ENCODE measurements around the gene POC1A.
"Not testable (repeated sequence)": the region's sequence is repeated elsewhere in the genome, so short reads cannot be mapped to it uniquely, and the experiment has no call there.

The POC1A gene

GRCh38 chr3:52182196-52182595 lies 28.0 kb upstream of the POC1A start:
- Histone ChIP-seq H3K27me3 (ENCODE audit: control insufficient read depth, low read length) (no peaks in the 10 kb centered on the region), H3K4me1 (ENCODE audit: control insufficient read depth, low read length) (peaks cover 3% of the 10 kb centered on the region; the same call in 1 of the 2 replicates), H3K36me3 (ENCODE audit: control insufficient read depth, low read length) (no peaks in the 10 kb centered on the region), H3K9me2 (replicated peaks; ENCODE audit: control insufficient read depth, low read length) (no peaks in the 10 kb centered on the region), H3F3A (ENCODE audit: control insufficient read depth, insufficient read depth) (no peaks in the 10 kb centered on the region), H3K27ac (ENCODE audit: low read depth, low read length) (no peak overlapping the region), H3K4me2 (ENCODE audit: low read length) (no peak overlapping the region), H3K79me2 (ENCODE audit: control insufficient read depth, low read length) (no peaks in the 10 kb centered on the region), H4K20me1 (ENCODE audit: control insufficient read depth, insufficient read depth, low read depth, low read length) (no peaks in the 10 kb centered on the region), H3K4me3 (ENCODE audit: low read length) (no peak overlapping the region), H3K9me3 (ENCODE audit: control insufficient read depth, insufficient read depth, low read length) (no peaks in the 10 kb centered on the region)
- TF ChIP-seq EZH2phosphoT487 (IDR thresholded peaks at IDR 0.05; ENCODE audit: borderline replicate concordance, low read length) = no peak
- no peak for TF ChIP-seq CTCF (IDR thresholded peaks at IDR 0.05; ENCODE audit: low read depth, low read length, poor library complexity, severe bottlenecking)

- Histone ChIP-seq H4K20me1 (ENCODE audit: control insufficient read depth, insufficient read depth, low read depth, low read length) (no peaks in the 10 kb centered on the region), H3K4me3 (ENCODE audit: low read length) (no peak overlapping the region), H3K27ac (ENCODE audit: low read depth, low read length) (no peak overlapping the region), H3K79me2 (ENCODE audit: control insufficient read depth, low read length) (no peaks in the 10 kb centered on the region), H3K27me3 (ENCODE audit: control insufficient read depth, low read length) (no peaks in the 10 kb centered on the region), H3K9me3 (ENCODE audit: control insufficient read depth, insufficient read depth, low read length) (no peaks in the 10 kb centered on the region), H3K4me2 (ENCODE audit: low read length) (no peak overlapping the region), H3F3A (ENCODE audit: control insufficient read depth, insufficient read depth) (no peaks in the 10 kb centered on the region), H3K36me3 (ENCODE audit: control insufficient read depth, low read length) (no peaks in the 10 kb centered on the region), H3K9me2 (replicated peaks; ENCODE audit: control insufficient read depth, low read length) (no peaks in the 10 kb centered on the region), H3K4me1 (ENCODE audit: control insufficient read depth, low read length) (peaks cover 3% of the 10 kb centered on the region; the same call in 1 of the 2 replicates)
- TF ChIP-seq CTCF (IDR thresholded peaks at IDR 0.05; ENCODE audit: low read depth, low read length, poor library complexity, severe bottlenecking) = no peak
- TF ChIP-seq EZH2phosphoT487 (IDR thresholded peaks at IDR 0.05; ENCODE audit: borderline replicate concordance, low read length) = no peak
Measured at GRCh38 chr3:52181543-52181942, 27.3 kb upstream of the POC1A start.

- H3K27ac ChIP-seq (ENCODE audit: low read depth, low read length) = no peak overlapping the region
Measured at GRCh38 chr3:52178537-52178936, 24.3 kb upstream of the POC1A start.

GRCh38 chr3:52178126-52178525 lies 23.9 kb upstream of the POC1A start:
- H3K79me2 ChIP-seq (ENCODE audit: control insufficient read depth, low read length); H3K27me3 ChIP-seq (ENCODE audit: control insufficient read depth, low read length); H3K36me3 ChIP-seq (ENCODE audit: control insufficient read depth, low read length); H3K4me3 ChIP-seq (ENCODE audit: low read length); H3K27ac ChIP-seq (ENCODE audit: low read depth, low read length); H3F3A ChIP-seq (ENCODE audit: control insufficient read depth, insufficient read depth); H4K20me1 ChIP-seq (ENCODE audit: control insufficient read depth, insufficient read depth, low read depth, low read length); H3K4me2 ChIP-seq (ENCODE audit: low read length); H3K9me2 ChIP-seq (replicated peaks; ENCODE audit: control insufficient read depth, low read length); H3K4me1 ChIP-seq (ENCODE audit: control insufficient read depth, low read length); H3K9me3 ChIP-seq (ENCODE audit: control insufficient read depth, insufficient read depth, low read length): not testable (repeated sequence)

More at GRCh38 chr3:52178537-52178936, 24.3 kb upstream of the POC1A start:
- Histone ChIP-seq H3K9me2 (replicated peaks; ENCODE audit: control insufficient read depth, low read length) (no peaks in the 10 kb centered on the region), H3K27me3 (ENCODE audit: control insufficient read depth, low read length) (no peaks in the 10 kb centered on the region), H3K79me2 (ENCODE audit: control insufficient read depth, low read length) (no peaks in the 10 kb centered on the region), H3K9me3 (ENCODE audit: control insufficient read depth, insufficient read depth, low read length) (no peaks in the 10 kb centered on the region), H4K20me1 (ENCODE audit: control insufficient read depth, insufficient read depth, low read depth, low read length) (no peaks in the 10 kb centered on the region), H3F3A (ENCODE audit: control insufficient read depth, insufficient read depth) (no peaks in the 10 kb centered on the region), H3K36me3 (ENCODE audit: control insufficient read depth, low read length) (no peaks in the 10 kb centered on the region), H3K4me2 (ENCODE audit: low read length) (no peak overlapping the region), H3K4me3 (ENCODE audit: low read length) (no peak overlapping the region), H3K4me1 (ENCODE audit: control insufficient read depth, low read length) (peaks cover 3% of the 10 kb centered on the region; the same call in 1 of the 2 replicates)
- TF ChIP-seq EZH2phosphoT487 (IDR thresholded peaks at IDR 0.05; ENCODE audit: borderline replicate concordance, low read length) = no peak
- no peak for TF ChIP-seq CTCF (IDR thresholded peaks at IDR 0.05; ENCODE audit: low read depth, low read length, poor library complexity, severe bottlenecking)
